Bronchial epithelial cell (primary cell): ENCODE data around the gene NCOA7. TPM values are rescaled to one million over a fixed set of nuclear protein-coding genes. Genes with fewer than 3 reads are reported as not detected.
"Not testable (repeated sequence)": the region's sequence is repeated elsewhere in the genome, so short reads cannot be mapped to it uniquely, and the experiment has no call there.

Experiments
- DNase-seq: peaks from one replicate; pipeline ENCODE4 v3.0.0-alpha.2; 2010; ENCODE audit warnings: low read depth
- FAIRE-seq: peaks from 2 replicates; lab custom pipeline; 2011; peaks lifted over from hg19 to GRCh38; lab: Jason Lieb, UNC
- H3K27me3 ChIP-seq: 2 replicates; pipeline ENCODE4 v1.5.1; 2011; ENCODE audit warnings: low read length; ENCODE audit not compliant: control insufficient read depth, insufficient read depth
- H3K36me3 ChIP-seq: 2 replicates; pipeline ENCODE4 v1.5.1; 2011; ENCODE audit warnings: low read length; ENCODE audit not compliant: control insufficient read depth, insufficient read depth
- H3K4me3 ChIP-seq: 2 replicates; pipeline ENCODE4 v1.5.1; 2011; ENCODE audit warnings: mild to moderate bottlenecking, low read depth, low read length, control low read depth
- total RNA-seq: library from RNA; depleted of rRNA; stranded (reverse); fragments of >200 nt; gene quantifications from 2 replicates; pipeline ENCODE4 v1.2.1, GENCODE V29; 2014
- TF ChIP-seq, protein P1 (sequence below): IDR thresholded peaks from 2 replicates; pipeline ENCODE4 v1.5.1; 2011; ENCODE audit warnings: mild to moderate bottlenecking, moderate library complexity, low read length, control low read depth, inconsistent platforms; ENCODE audit not compliant: insufficient read depth, severe bottlenecking

NCOA7 gene
- total RNA-seq, 1 donor from 2014 or later, result 39.0 TPM

DNA sequence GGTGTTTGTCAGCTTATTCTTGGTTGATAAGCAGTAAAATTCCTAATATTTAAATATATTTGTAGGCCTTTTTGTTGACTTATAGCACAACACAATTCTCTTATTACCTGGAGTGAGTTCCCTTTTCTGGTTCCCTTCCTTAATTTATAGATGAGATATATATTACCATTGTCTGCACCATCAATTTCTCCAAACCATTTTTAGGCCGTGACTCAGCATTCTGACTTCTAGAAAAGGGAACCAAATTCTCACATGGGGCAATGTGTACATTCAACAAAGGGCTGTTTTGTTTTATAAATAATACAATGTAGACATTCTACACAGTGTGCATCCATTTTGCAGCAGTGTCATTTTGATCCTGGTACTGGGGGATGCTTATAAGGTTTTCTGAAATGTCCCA is 52.8 kb downstream of the NCOA7 start:
- Histone ChIP-seq H3K36me3 (no peaks in the 10 kb centered on the region), H3K27me3 (no peaks in the 10 kb centered on the region), H3K4me3 (no peak overlapping the region)
- no peak for FAIRE-seq
- no peak for DNase-seq
- TF ChIP-seq, protein P1, sequence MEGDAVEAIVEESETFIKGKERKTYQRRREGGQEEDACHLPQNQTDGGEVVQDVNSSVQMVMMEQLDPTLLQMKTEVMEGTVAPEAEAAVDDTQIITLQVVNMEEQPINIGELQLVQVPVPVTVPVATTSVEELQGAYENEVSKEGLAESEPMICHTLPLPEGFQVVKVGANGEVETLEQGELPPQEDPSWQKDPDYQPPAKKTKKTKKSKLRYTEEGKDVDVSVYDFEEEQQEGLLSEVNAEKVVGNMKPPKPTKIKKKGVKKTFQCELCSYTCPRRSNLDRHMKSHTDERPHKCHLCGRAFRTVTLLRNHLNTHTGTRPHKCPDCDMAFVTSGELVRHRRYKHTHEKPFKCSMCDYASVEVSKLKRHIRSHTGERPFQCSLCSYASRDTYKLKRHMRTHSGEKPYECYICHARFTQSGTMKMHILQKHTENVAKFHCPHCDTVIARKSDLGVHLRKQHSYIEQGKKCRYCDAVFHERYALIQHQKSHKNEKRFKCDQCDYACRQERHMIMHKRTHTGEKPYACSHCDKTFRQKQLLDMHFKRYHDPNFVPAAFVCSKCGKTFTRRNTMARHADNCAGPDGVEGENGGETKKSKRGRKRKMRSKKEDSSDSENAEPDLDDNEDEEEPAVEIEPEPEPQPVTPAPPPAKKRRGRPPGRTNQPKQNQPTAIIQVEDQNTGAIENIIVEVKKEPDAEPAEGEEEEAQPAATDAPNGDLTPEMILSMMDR, result no peak

DNA sequence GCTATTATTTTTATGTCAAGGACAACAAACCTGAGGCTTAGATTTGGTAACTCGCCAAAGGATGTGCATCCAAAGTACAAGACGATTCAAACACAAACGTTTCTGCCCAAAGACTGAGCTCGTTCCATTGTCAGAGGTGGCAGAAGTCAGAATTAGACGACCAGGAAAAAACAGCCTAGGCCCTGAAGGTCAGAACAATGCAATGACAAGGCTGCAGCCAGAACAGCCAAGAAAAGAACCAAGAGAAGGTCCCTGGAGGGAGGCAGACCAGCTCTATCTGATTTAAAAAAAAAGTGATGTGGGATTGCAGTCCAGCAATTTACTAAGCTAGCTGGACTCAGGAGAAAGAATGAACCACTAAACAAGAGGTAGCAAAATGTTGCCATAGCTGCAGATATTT is 54.2 kb downstream of the NCOA7 start:
- no peak overlapping the region for H3K4me3 ChIP-seq
- H3K27me3 ChIP-seq, result no peaks in the 10 kb centered on the region
- FAIRE-seq (no peak), DNase-seq (no peak)
- no peaks in the 10 kb centered on the region for H3K36me3 ChIP-seq
- TF ChIP-seq, protein P1, result no peak

DNA sequence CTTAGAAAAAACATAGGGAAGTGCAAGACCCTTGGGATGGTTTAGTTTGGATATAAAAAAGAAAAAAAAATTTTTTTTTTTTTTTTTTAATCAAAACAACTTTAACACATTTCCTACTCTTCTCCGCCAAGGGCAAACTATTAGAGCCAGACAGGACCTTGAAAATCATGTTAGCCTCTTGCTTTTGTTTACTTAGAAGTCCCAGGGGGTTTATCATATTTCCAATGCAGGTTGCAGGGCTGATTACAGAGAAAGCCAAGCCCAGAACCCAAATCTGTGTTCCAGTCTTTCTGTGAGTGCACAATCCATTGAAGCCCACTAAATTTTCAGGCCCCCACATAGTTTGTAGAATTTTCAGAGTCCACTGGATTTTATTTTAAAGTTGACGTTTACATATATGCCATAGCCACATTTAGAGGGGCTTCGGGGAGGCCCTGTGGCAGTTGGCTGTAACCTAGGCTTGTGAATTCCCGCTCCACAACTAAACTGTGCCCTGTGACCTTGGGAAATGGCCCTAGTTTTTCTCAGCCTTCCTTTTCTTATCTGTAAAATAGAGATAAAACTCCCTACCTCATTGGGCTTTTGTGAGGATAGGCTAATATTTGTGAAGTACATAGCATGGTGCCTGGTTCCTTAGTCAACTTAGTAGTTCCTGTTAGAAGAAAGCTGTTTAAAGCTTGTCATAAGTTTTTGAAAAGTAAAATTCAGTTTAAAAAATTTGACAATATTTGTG is 55.7 kb downstream of the NCOA7 start:
- TF ChIP-seq, protein P1, result no peak
- DNase-seq, result no peak
- H3K4me3 ChIP-seq, result no peak overlapping the region
- no peaks in the 10 kb centered on the region for H3K27me3 ChIP-seq
- FAIRE-seq, result no peak
- no peaks in the 10 kb centered on the region for H3K36me3 ChIP-seq

DNA sequence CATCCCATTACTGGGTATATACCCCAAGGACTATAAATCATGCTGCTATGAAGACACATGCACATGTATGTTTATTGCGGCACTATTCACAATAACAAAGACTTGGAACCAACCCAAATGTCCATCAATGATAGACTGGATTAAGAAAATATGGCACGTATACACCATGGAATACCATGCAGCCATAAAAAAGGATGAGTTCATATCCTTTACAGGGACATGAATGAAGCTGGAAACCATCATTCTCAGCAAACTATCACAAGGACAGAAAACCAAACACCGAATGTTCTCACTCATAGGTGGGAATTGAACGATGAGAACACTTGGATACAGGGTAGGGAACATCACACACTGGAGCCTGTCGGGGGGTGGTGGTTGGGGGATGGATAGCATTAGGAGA is 57.5 kb downstream of the NCOA7 start:
- H3K27me3 ChIP-seq, FAIRE-seq, H3K4me3 ChIP-seq, DNase-seq, H3K36me3 ChIP-seq: not testable (repeated sequence)

DNA sequence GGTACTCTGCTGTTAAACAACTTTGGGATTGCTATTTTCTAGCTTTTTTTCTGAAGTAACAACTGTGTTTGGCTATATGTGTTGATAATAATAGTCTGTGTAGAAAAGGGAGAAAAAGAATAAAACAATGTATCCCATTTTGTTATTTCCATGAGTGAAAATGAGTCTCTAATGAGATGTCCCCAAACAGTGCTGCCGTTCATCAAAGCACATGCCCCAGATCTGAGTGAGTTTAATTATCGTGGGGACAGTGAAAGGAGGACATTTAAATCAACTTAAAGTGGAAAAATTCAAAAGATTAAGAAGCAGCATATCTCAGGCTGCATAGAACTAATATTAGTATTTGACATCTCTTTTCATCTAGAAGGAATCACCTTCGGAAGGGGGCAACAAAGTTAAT is 59.6 kb downstream of the NCOA7 start:
- H3K36me3 ChIP-seq, result no peaks in the 10 kb centered on the region
- DNase-seq (no peak), FAIRE-seq (no peak)
- H3K27me3 ChIP-seq, result no peaks in the 10 kb centered on the region
- H3K4me3 ChIP-seq, result no peak overlapping the region
- TF ChIP-seq, protein P1, result no peak

DNA sequence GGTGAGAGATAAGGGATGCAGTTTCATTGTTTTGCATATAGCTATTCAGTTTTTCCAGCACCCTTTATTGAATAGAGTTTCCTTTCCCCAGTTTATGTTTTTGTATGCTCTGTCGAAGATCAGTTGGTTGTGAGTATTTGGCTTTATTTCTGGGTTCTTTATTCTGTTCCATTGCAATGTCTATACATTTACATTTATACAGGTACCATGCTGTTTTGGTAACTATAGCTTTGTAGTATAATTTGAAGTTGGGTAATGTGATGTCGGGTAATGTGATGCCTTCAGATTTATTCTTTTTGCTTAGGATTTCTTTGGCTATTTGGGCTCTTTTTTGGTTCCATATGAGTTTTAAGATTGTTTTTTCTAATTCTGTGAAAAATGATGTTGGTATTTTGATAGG is 61.8 kb downstream of the NCOA7 start:
- TF ChIP-seq, protein P1, result no peak
- peaks cover 2% of the 10 kb centered on the region for H3K36me3 ChIP-seq
- H3K27me3 ChIP-seq, result no peaks in the 10 kb centered on the region
- DNase-seq, result no peak
- no peak for FAIRE-seq
- no peak overlapping the region for H3K4me3 ChIP-seq
